Right atrium auricular region (tissue), 2 donors: ENCODE measurements around the gene PKLR. TPM values are rescaled to one million over a fixed set of nuclear protein-coding genes. Genes with fewer than 3 reads are reported as not detected.

Experiments
- DNase-seq: peaks from one replicate; pipeline ENCODE4 v3.0.0-alpha.2; 2019; ENCODE audit warnings: low spot score
- H3K27ac ChIP-seq, 2 donors: fragments of 200-600 bp; sonication (generic); 1 replicate in 1 of 2; 2 replicates in 1 of 2; pipeline ENCODE4 v1.5.1; 2016 to 2019
- H3K27me3 ChIP-seq, 2 donors: fragments of 200-600 bp; sonication (generic); one replicate each; pipeline versions ENCODE4 v1.5.1 to v1.6.0; 2017 to 2019
- H3K36me3 ChIP-seq: fragments of 200-600 bp; sonication (generic); one replicate; pipeline ENCODE4 v1.5.1; 2016
- H3K4me1 ChIP-seq, 2 donors: fragments of 200-600 bp; sonication (generic); one replicate each; pipeline versions ENCODE4 v1.5.1 to v1.6.0; 2017 to 2019
- H3K4me3 ChIP-seq, 2 donors: fragments of 200-600 bp; sonication (generic); 1 replicate in 1 of 2; 2 replicates in 1 of 2; pipeline ENCODE4 v1.5.1; 2017 to 2019; ENCODE audit warnings: mild to moderate bottlenecking in 1 of 2, moderate library complexity in 1 of 2
- H3K9me3 ChIP-seq, 2 donors: fragments of 200-600 bp; sonication (generic); one replicate each; pipeline ENCODE4 v1.5.1; 2019
- total RNA-seq, 2 donors: library from RNA; depleted of rRNA; stranded (reverse); fragments of >200 nt; gene quantifications; one replicate each; pipeline ENCODE4 v1.1.0, GENCODE V29; 2016
- TF ChIP-seq, protein P1 (sequence below), 2 donors: fragments of 200-600 bp; sonication (generic); IDR thresholded peaks; one replicate each; pipeline ENCODE4 v1.5.1; 2019; ENCODE audit warnings: antibody characterized with exemption in 2 of 2

The PKLR gene
- total RNA-seq, 2 donors from 2014 or later: not detected

DNA sequence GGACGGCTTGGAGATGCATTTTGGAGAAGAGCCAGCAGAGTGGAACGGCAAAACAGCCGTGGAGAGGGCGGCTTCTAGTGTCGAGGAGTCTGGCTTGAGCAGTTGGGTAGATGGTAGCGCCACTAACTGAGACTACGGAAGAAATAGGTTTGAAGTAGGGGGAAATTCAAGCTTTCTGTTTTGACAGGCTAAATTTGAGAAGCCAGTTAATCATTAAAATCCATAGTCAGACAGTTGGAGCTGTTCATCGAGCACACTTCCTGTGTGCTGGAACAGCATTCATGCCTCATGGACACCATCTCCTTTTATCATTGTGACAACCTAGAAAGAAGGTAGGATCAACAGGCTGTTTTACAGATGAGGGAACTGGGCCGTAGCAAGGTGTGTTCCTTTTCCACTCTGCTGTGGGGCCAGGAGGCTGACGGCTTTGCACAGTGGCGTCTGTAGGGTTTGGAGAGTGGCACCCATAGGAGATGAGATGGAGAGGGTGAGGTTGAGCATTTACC is 3.4 kb upstream of the PKLR start:
- H3K4me1 ChIP-seq: peaks cover 0 to 14% of the 10 kb centered on the region in 2 donors
- H3K4me3 ChIP-seq: no peak overlapping the region
- H3K36me3 ChIP-seq: no peaks in the 10 kb centered on the region
- DNase-seq: no peak
- TF ChIP-seq, protein P1, sequence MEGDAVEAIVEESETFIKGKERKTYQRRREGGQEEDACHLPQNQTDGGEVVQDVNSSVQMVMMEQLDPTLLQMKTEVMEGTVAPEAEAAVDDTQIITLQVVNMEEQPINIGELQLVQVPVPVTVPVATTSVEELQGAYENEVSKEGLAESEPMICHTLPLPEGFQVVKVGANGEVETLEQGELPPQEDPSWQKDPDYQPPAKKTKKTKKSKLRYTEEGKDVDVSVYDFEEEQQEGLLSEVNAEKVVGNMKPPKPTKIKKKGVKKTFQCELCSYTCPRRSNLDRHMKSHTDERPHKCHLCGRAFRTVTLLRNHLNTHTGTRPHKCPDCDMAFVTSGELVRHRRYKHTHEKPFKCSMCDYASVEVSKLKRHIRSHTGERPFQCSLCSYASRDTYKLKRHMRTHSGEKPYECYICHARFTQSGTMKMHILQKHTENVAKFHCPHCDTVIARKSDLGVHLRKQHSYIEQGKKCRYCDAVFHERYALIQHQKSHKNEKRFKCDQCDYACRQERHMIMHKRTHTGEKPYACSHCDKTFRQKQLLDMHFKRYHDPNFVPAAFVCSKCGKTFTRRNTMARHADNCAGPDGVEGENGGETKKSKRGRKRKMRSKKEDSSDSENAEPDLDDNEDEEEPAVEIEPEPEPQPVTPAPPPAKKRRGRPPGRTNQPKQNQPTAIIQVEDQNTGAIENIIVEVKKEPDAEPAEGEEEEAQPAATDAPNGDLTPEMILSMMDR (IDR thresholded peaks at IDR 0.05): no peak
- no peaks in the 10 kb centered on the region for H3K9me3 ChIP-seq
- no peaks in the 10 kb centered on the region for H3K27me3 ChIP-seq
- H3K27ac ChIP-seq: no peak overlapping the region

DNA sequence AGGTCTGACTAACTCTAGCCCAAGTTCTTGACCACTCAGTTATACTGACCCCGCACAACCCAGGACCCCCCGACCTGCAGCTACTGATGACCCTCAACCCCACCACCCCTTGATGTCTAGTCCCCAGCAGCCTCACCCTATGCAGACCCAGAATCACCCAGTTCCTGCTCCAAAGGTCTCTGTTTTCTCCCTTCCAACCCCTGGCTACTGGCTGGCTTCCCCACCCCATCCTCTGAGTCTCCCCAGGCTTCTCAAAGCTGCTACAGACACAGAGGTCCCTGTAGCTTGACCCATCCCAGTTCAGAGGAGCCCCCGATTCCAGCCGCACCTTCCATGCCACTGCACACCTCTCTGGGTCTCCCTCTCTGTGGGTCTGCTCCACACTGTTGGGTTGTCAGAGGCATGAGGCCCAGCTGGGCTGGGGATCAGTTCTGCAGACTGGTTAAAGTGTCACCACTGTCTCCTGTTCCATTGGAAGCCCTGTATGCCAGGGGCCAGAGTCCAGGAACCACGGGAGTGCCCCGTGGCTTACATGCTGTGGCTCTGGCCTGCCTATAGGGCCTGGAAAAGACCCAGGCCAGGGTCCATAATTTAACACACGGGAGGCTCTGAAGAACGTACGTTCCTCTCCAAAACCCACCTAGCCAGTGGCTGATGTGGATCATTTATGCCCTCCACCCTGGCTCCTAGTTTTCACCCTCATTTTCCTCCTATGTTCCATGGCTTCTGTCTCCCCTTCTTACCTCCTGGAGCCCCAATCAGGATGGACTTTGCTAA is 497 bp downstream of the PKLR start:
- DNase-seq: no peak
- Histone ChIP-seq H3K27me3 (peaks cover 0 to 2% of the 10 kb centered on the region in 2 donors), H3K27ac (no peak overlapping the region), H3K36me3 (no peaks in the 10 kb centered on the region), H3K4me1 (no peaks in the 10 kb centered on the region), H3K4me3 (no peak overlapping the region), H3K9me3 (no peaks in the 10 kb centered on the region)
- TF ChIP-seq, protein P1 (IDR thresholded peaks at IDR 0.05): no peak

DNA sequence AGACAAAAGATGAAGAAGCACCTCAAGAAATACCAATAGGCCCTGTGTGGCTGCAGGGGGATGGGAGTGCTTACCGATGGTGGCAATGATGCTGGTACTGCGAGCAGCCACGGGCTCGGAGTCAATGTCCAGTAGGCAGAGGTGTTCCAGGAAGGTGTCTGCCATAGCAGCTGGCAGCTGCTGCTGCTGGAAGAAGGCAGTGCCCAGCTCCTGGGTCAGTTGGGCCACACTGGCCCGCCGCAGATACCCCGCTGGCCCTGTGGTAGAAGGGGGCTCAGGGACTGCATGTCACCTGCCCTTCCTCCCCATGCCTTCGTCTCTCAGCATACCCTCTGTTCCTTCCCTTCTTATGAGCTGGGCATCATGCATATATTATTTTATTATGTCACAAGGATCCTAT is 1.2 kb downstream of the PKLR start:
- H3K27ac ChIP-seq: no peak overlapping the region
- no peaks in the 10 kb centered on the region for H3K9me3 ChIP-seq
- H3K27me3 ChIP-seq: peaks cover 0 to 10% of the 10 kb centered on the region in 2 donors
- H3K36me3 ChIP-seq: no peaks in the 10 kb centered on the region
- H3K4me3 ChIP-seq: no peak overlapping the region
- H3K4me1 ChIP-seq: peaks cover 0 to 5% of the 10 kb centered on the region in 2 donors
- TF ChIP-seq, protein P1 (IDR thresholded peaks at IDR 0.05): no peak
- no peak for DNase-seq

DNA sequence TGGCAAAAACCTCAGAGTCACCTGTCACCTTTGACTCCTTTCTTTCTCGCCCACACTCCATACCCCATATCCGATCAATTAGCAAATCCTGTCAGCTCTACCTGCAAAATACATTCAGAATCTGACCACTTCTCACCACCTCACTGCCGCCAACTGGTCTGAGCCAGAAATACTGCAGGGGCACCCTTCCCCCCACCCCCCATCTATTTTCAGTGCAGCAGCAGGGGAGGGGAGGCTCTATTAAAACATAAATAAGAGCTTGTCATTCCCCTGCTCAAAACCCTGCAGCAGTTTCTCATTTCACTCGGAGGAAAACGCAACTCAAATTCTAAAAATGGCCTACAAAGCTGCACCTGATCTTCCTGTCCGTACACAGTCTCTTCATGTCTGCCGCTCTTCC is 3.9 kb downstream of the PKLR start:
- DNase-seq: no peak
- no peak overlapping the region for H3K4me3 ChIP-seq
- H3K27ac ChIP-seq: no peak overlapping the region
- H3K4me1 ChIP-seq: peaks cover 0 to 7% of the 10 kb centered on the region in 2 donors
- TF ChIP-seq, protein P1 (IDR thresholded peaks at IDR 0.05): no peak
- peaks cover 0 to 10% of the 10 kb centered on the region in 2 donors for H3K27me3 ChIP-seq
- H3K9me3 ChIP-seq: no peaks in the 10 kb centered on the region
- H3K36me3 ChIP-seq: no peaks in the 10 kb centered on the region

DNA sequence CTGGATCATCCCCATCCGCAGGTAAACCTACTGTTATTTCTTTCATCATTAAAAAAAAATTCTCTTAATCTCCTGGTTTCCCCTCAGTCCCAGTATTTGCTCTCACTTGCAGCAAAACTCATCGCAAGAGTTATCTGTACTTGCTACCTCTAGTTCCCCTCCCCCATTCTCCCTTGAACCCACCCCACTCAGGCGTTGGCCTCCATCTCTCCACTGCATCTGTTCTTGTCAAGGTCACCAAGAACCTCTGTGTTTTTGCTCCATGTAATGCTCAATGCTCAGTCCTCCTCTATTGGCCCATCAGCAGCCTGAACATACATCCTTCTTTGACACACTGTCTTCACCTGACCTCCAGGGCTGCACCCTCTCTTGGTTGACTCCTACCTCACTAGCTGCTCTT is 4.6 kb downstream of the PKLR start:
- TF ChIP-seq, protein P1 (IDR thresholded peaks at IDR 0.05): no peak
- Histone ChIP-seq H3K4me3 (no peak overlapping the region), H3K36me3 (no peaks in the 10 kb centered on the region)

More for the DNA sequence above, 4.6 kb downstream of the PKLR start:
- H3K4me1 ChIP-seq: peaks cover 0 to 7% of the 10 kb centered on the region in 2 donors
- no peak overlapping the region for H3K27ac ChIP-seq
- no peak for DNase-seq
- peaks cover 0 to 10% of the 10 kb centered on the region in 2 donors for H3K27me3 ChIP-seq
- H3K9me3 ChIP-seq: no peaks in the 10 kb centered on the region
